GM18519 (cell line): ENCODE results near the gene FRZB.

Experiments
- ATAC-seq: cut with Tn5 transposase; IDR thresholded peaks from one replicate; pipeline ENCODE4 v1.9.1; 2021; ENCODE audit warnings: mild to moderate bottlenecking, moderate library complexity; ENCODE audit not compliant: unreplicated experiment, low FRiP score

The FRZB gene

GRCh38 chr2:182852801-182853200 is 13.6 kb downstream of the FRZB start:
- no peak for ATAC-seq

DNA sequence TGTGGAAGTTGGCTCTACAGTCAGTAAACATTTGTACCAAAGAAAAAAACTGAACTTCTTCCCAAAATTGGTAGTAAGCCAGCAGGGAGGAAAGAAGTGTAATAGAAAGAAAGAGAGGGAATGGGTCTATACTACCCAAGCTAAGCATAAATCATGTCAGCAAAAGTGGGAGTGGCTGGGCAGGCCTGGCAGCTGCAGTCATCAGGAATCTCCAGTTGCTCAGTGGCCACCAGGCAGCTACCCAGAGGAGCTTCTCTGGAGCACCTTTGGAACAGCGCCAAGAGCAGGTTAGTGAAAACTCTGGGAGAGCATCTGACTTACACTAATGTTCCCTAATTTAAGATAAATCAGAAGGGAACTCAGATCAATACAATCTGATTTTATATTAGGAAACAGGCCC is 14.3 kb downstream of the FRZB start:
- no peak for ATAC-seq

- ATAC-seq = no peak
These were observed 20.5 kb downstream of the FRZB start for GRCh38 chr2:182845794-182846417.

- no peak for ATAC-seq
These were observed 30.0 kb downstream of the FRZB start for GRCh38 chr2:182836451-182836850.

DNA sequence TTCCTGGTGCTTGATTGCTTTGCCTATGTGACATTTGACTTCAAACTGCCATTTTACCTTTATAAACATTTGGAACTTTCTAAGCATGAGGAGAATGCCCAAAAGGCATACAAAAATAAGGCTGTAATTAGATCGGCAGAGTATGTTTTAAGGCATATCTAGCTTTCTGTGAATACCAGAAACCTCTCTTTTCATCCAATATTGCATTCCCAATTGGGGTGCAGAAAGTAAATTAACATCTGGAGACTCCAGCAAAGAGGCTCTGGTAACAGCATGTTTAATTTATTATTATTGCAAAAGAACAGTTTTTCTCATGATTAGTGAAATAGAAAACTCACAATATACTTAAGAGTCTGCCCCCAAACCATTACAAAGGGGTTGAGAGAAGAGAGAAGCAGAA is 32.1 kb downstream of the FRZB start:
- ATAC-seq = no peak

DNA sequence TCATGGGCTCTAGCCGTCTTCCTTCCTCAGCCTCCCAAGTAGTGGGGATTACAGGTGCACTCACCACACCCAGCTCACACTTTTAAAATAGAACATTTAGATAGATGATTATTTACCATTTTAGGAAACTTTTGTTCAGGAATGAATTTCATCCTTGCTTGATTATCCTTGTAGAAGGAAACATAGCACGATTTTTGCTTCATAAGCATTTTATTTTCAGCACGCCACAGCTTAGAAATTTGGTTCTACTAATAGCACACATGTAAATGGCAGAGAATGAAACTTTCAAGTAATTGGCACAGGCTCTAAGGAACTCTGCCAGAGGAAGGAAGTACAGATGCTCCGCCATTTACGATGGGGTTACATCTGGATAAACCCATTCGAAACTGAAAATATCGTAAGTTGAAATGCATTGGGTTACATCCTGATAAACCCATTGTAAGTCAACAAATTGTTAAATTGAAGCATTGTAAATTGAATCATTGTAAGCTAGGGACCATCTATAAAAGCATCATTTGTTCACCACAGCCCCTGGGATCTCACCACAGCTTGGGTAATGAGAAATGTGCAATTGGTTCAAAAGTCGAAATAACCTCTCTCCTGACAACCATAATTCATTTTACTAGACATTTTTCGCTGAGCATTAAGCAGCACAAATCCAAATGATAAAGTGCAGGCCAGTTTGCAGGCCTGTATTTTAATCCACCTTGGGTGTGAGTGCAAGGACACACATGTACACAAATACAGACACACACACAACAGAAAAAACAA is 33.2 kb downstream of the FRZB start:
- no peak for ATAC-seq

- no peak for ATAC-seq
These were observed 34.5 kb downstream of the FRZB start for GRCh38 chr2:182831921-182832320.

DNA sequence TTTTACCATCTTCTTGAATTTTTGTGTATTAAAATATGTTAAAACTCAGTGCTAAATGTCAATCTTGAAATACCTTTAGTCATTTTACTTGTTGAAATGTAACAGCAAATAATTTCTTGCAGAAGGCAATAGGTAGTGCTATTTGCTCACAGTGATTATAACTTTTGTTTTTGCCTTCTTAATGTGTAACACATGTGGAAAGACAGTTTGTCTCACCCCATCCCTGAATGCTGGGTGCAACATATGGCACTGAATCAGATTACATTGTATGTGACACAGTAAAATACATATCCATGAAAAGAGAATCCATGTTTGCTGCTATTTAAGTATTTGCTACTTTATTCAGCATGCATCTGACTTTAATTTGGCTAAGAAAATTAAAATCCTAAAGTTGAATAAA is 35.3 kb downstream of the FRZB start:
- no peak for ATAC-seq

GRCh38 chr2:182827182-182827879 is 39.1 kb downstream of the FRZB start:
- no peak for ATAC-seq

DNA sequence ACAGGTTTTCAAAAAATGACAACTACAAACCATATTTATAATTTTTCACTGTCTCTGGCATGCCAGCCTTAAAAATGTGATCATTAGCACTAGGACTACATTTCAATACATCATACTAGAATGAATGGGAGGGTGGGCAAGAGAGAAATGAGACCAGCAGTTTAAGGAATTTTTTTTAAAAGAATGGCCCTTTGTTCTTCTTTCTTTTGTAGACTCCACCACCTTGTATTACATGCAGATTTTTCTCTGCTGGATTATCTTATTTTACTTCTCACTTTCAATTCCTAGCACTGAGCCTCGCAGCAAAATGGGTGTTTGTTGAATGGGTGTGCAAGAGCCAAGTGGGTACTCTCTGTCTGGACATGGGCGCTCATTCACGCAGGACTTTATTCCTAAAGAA is 39.9 kb downstream of the FRZB start:
- no peak for ATAC-seq

GRCh38 chr2:182826064-182826463 is 40.4 kb downstream of the FRZB start:
- ATAC-seq = no peak

DNA sequence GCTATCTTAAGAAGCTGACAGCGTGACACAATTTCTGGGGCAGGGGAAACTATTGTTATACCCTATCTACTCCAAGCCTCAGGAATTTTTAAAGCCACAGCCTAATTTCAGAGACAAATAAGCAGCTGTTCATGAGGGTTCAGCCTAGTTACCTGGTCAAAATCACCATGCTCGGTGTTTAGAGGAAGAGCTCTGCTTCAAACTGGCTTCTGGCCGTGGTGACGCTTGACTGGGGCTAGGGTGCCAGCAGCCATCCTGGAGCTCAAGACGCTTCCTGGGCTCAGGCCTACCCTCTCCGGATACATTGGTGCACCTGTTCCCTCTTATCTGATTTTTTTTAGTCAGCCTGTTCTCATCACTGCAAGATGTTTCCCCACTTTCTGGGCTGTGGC is 41.7 kb downstream of the FRZB start:
- no peak for ATAC-seq

DNA sequence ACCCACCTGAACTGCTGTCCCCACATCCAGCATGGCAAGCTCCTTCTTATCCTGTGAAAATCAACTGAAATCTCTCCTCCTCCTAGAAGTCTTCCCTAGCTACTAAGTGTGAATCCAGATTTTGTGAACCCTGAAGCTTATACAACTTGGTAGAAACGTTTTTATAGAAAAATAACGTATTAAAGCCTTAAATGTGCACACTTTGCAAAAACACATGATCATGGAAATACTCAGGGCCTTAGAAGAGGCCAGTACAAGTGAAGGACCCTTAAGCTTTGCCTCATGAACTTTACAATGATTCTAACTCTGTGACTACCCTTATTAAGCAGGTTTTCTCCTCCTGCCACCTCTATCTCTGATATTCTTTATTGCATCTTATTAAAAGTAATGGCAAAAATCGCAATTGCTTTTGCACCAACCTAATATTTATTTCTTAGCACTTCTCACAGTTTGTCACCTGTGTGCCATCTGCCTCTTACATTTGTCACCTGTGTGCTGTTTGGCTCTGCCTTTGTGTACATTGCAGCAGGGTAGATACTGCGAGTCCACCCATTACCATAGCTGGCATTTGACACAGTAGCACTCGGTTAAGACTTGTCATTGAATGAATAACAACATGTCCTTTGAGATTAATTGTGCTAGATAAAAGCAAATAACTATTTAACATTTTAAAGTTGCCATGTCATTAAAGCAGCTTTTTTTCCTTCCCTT is 42.2 kb downstream of the FRZB start:
- ATAC-seq = no peak

- no peak for ATAC-seq
These were observed 43.7 kb downstream of the FRZB start for GRCh38 chr2:182822733-182823132.

DNA sequence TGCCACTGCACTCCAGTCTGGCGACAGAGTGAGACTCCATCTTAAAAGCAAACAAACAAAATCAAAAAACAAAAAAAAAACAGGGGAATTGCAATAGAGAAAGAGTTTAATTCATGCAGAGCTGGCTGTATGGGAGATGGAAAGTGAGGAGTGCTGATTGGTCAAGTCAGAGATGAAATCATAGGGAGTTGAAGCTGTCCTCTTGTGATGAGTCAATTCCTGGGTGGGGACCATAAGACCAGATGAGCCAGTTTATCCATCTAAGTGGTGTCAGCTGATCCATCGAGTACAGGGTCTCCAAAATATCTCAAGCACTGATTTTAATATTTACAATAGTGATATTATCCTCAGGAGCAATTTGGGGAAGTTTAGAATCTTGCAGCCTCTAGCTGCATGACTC is 45.3 kb downstream of the FRZB start:
- ATAC-seq = no peak

DNA sequence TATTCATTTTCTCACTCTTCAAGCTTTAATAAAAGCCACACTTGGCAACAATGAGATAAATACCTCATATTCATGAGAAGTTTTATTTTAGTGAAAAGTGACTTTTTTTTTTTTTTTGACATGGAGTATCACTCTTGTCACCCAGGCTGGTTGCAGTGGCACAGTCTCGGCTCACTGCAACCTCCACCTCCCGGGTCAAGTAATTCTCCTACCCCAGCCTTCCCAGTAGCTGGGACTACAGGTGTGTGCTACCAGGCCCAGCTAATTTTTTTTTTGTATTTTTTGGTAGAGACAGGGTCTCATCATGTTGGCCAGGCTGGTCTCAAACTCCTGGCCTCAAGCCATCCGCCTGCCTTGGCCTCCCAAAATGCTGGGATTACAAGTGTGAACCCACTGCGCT is 47.0 kb downstream of the FRZB start:
- no peak for ATAC-seq

- ATAC-seq = no peak
These were observed 47.5 kb downstream of the FRZB start for GRCh38 chr2:182818925-182819324.

DNA sequence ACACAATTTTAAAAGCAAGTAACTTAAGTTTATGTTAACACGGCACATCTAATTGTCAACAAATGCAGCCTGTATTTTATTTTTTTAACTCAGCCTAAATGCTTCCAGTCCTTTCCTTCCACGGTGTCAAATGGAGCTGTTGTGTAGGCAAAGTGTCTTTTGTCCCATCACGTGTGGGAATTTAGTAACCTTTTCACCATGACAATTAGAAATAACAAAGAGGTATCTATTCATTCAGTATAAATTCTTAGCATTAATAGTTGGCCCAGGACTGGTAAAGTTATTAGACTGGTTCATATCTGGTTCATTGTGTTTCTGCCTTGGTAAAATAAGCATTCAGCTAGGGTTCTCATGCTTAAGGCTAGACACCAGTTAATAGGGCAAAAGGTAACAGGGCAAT is 47.9 kb downstream of the FRZB start:
- ATAC-seq = no peak

- no peak for ATAC-seq
These were observed 48.9 kb downstream of the FRZB start for GRCh38 chr2:182817558-182817957.

- ATAC-seq = no peak
These were observed 49.6 kb downstream of the FRZB start for GRCh38 chr2:182816866-182817265.

GRCh38 chr2:182814804-182815203 is 51.6 kb downstream of the FRZB start:
- ATAC-seq = no peak
